Colonic mucosa (tissue), 4 donors: ENCODE results near the gene SCLT1. TPM values are rescaled to one million over a fixed set of nuclear protein-coding genes. Genes with fewer than 3 reads are reported as not detected.

Experiments
- DNase-seq: peaks from one replicate; pipeline ENCODE4 v3.0.0-alpha.2; 2020
- H3K27ac ChIP-seq: fragments of 200-600 bp; one replicate; pipeline ENCODE4 v1.8.0; 2021
- H3K27me3 ChIP-seq: fragments of 200-600 bp; one replicate; pipeline ENCODE4 v1.8.0; 2021
- H3K36me3 ChIP-seq: fragments of 200-600 bp; one replicate; pipeline ENCODE4 v1.8.0; 2021
- H3K4me1 ChIP-seq: fragments of 200-600 bp; one replicate; pipeline ENCODE4 v1.8.0; 2021; ENCODE audit warnings: mild to moderate bottlenecking
- H3K4me3 ChIP-seq: fragments of 200-600 bp; one replicate; pipeline ENCODE4 v1.8.0; 2021
- H3K9ac ChIP-seq, 2 donors: one replicate each; pipeline ENCODE4 v1.7.0; 2013; ENCODE audit warnings: control low read depth in 2 of 2, low read depth in 2 of 2, low read length in 2 of 2
- H3K9me3 ChIP-seq: fragments of 200-600 bp; one replicate; pipeline ENCODE4 v1.8.0; 2021
- intact Hi-C: fragments of 100-400 bp; cut with DNase I; formaldehyde crosslinking; loops from one replicate; pipeline ENCODE4 v1.14.1; 2022
- total RNA-seq, 2 donors: library from RNA; stranded (reverse); fragmentation: NEBNext Ultra II Directional in 1 of 2; extraction: Animal tissue kit (Norgen Biotek cat#: 25700) in 1 of 2; gene quantifications; one replicate each; pipeline ENCODE4 v1.2.1, GENCODE V29; 2021
- TF ChIP-seq, protein P1 (sequence below): fragments of 200-600 bp; IDR thresholded peaks from one replicate; pipeline ENCODE4 v1.8.0; 2022; ENCODE audit warnings: antibody characterized with exemption, mild to moderate bottlenecking
- donor health status: healthy.
- donor health status: DM: no; HTN: no; CAD: no.
- donor health status: DM: no; HTN: no; CAD: no.

Gene SCLT1
- total RNA-seq, 2 donors from 2014 or later: 8.4 to 13.9 TPM

- no peak overlapping the region for H3K9ac ChIP-seq
- H3K9me3 ChIP-seq: peaks cover 6% of the 10 kb centered on the region
- no peak overlapping the region for H3K27ac ChIP-seq
- H3K36me3 ChIP-seq: no peaks in the 10 kb centered on the region
- no peaks in the 10 kb centered on the region for H3K27me3 ChIP-seq
- H3K4me1 ChIP-seq: no peaks in the 10 kb centered on the region
- no peak for DNase-seq
- no peak overlapping the region for H3K4me3 ChIP-seq
- TF ChIP-seq, protein P1, sequence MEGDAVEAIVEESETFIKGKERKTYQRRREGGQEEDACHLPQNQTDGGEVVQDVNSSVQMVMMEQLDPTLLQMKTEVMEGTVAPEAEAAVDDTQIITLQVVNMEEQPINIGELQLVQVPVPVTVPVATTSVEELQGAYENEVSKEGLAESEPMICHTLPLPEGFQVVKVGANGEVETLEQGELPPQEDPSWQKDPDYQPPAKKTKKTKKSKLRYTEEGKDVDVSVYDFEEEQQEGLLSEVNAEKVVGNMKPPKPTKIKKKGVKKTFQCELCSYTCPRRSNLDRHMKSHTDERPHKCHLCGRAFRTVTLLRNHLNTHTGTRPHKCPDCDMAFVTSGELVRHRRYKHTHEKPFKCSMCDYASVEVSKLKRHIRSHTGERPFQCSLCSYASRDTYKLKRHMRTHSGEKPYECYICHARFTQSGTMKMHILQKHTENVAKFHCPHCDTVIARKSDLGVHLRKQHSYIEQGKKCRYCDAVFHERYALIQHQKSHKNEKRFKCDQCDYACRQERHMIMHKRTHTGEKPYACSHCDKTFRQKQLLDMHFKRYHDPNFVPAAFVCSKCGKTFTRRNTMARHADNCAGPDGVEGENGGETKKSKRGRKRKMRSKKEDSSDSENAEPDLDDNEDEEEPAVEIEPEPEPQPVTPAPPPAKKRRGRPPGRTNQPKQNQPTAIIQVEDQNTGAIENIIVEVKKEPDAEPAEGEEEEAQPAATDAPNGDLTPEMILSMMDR: no peak
- intact Hi-C loops: no loop called here
These were observed 34.3 kb downstream of the SCLT1 start for GRCh38 chr4:129059028-129059427.

DNA sequence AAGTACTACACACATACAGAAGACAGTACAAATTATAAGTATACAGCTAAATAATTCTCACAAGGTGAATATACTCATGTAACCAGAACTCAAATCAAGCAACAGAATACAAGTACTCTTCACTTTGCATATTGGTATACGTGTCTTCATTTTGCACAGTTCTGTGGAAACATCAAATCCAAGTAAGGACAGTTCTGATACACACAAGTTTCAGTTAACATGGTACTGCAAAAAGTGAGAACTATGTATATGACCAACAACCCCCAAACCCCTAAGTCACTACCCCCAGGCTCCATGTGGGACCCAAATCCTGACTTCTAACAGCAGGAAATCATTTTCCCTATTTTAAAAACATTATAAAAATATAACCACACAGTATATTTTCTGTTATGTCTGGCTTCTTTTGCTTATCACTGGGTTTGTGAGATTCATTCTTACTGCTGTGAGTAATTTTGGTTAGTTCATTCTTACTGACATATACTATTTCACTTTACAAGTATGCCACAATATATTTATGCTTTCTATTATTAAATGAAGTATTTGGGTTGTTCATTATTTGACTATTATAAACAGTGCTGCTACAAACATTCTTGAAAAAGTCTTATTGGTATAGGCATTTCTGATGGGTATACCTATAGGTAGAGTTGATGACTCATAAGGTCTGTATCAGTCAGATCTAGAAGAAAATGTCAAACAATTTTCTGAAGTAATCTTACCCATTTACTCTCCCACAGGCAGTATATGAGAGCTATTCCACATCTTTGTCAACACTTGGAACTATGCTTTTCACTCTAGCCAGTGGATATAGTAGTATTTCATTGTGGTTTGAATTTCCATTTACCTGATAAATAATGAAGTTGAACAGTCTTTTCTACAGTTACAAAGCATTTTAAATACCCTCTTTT, 47.0 kb downstream of the SCLT1 start:
- Histone ChIP-seq H3K36me3 (no peaks in the 10 kb centered on the region), H3K27me3 (no peaks in the 10 kb centered on the region), H3K9ac (no peak overlapping the region), H3K4me3 (no peak overlapping the region), H3K27ac (no peak overlapping the region), H3K9me3 (no peaks in the 10 kb centered on the region), H3K4me1 (no peaks in the 10 kb centered on the region)
- intact Hi-C loops: no loop called here
- DNase-seq: no peak
- TF ChIP-seq, protein P1: no peak

DNA sequence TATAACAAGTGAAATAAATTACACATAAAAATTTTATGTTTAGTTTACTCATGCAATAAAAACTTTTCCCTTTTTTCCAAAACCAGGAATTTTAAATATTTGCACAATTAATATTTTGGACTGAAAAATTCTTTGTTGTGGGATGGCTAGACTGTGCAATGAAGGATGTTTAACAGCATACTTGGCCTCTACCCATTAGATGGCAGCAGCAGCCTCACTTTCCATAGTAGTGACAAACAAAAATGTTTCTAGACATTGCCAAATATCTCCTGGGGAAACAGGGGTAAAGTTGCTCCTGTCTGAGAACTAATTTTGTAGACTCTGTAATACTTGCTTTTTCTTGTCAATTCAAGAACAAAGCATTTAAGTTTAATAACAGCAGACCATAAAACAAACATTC, 49.8 kb downstream of the SCLT1 start:
- Histone ChIP-seq H3K27me3 (no peaks in the 10 kb centered on the region), H3K4me3 (no peak overlapping the region), H3K36me3 (no peaks in the 10 kb centered on the region), H3K27ac (no peak overlapping the region), H3K9ac (no peak overlapping the region), H3K9me3 (no peaks in the 10 kb centered on the region), H3K4me1 (no peaks in the 10 kb centered on the region)
- intact Hi-C loops: no loop called here
- TF ChIP-seq, protein P1: no peak
- no peak for DNase-seq

DNA sequence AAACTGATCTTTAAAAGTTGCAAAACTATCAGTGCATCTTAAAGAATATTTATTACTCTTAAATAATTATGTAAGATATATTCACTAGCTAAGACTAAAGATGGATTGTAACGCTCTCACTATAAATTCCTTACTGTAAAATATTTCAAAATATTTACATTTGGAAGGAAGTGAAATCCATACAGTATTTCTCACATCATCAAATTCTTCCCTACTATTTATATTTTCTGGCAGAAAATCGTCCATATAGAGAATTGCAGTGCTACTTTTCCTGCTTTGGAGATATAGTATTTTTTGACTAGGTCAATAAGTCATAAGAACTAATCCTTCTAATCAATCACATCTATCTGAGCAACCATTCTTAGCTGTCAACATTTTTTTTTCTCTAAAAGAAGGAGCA, 52.9 kb downstream of the SCLT1 start:
- no peak overlapping the region for H3K9ac ChIP-seq
- no peak overlapping the region for H3K4me3 ChIP-seq
- H3K27me3 ChIP-seq: no peaks in the 10 kb centered on the region
- H3K36me3 ChIP-seq: no peaks in the 10 kb centered on the region
- H3K4me1 ChIP-seq: no peaks in the 10 kb centered on the region
- TF ChIP-seq, protein P1: no peak
- H3K9me3 ChIP-seq: no peaks in the 10 kb centered on the region
- no peak overlapping the region for H3K27ac ChIP-seq
- no peak for DNase-seq
- intact Hi-C loops: no loop called here

DNA sequence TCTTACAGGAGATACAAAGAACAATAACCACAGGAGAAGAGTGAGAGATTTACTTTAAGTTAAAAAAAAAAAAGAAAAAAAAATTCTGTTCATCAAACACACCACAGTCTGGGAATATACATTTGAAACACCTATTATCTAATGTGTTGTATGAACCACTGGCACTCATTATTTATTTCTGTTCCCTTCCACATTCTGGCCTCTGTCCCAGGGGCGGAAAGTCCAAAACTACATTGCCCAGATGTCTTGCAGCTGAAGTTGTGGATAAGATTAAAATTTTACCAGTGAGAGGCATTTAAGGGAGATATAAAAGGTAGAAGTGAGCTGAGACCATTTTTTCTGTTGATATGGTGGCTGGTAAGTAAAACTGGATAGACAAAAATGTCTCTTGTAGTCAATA, 56.2 kb downstream of the SCLT1 start:
- intact Hi-C loops: no loop called here
- no peaks in the 10 kb centered on the region for H3K36me3 ChIP-seq

More for the DNA sequence above, 56.2 kb downstream of the SCLT1 start:
- no peak overlapping the region for H3K27ac ChIP-seq
- no peak for DNase-seq
- H3K4me1 ChIP-seq: no peaks in the 10 kb centered on the region
- no peaks in the 10 kb centered on the region for H3K27me3 ChIP-seq
- H3K4me3 ChIP-seq: no peak overlapping the region
- H3K9ac ChIP-seq: no peak overlapping the region
- TF ChIP-seq, protein P1: no peak
- H3K9me3 ChIP-seq: no peaks in the 10 kb centered on the region
